ENCODE results near the gene KRT86. TPM values are rescaled to one million over a fixed set of nuclear protein-coding genes. Genes with fewer than 3 reads are reported as not detected.
"Not testable (repeated sequence)": the region's sequence is repeated elsewhere in the genome, so short reads cannot be mapped to it uniquely, and the experiment has no call there.

Gene KRT86
- total and polyA plus RNA-seq, 9 donors: 0.04 to 0.34 (median 0.22) TPM; not detected in 1

- WGBS (ENCODE audit: insufficient coverage): 91% methylated on average over 4 of the region's 5 CpGs
- no peaks in the 10 kb centered on the region for H3K4me1 ChIP-seq (ENCODE audit: control insufficient read depth, insufficient read depth, low read length)
- no peaks in the 10 kb centered on the region for H3K36me3 ChIP-seq (ENCODE audit: control insufficient read depth, insufficient read depth, low read length)
- no peaks in the 10 kb centered on the region for H3K9me3 ChIP-seq (replicated peaks; ENCODE audit: control insufficient read depth, low read depth, low read length)
- peaks cover 19% of the 10 kb centered on the region for H3K27me3 ChIP-seq (ENCODE audit: control insufficient read depth, insufficient read depth, low read length)
- H3K27ac ChIP-seq (ENCODE audit: low read length): no peak overlapping the region
- DNase-seq: no peak
- H3K4me3 ChIP-seq (ENCODE audit: low read length): no peak overlapping the region
These were observed 22.2 kb downstream of the KRT86 start for GRCh38 chr12:52296572-52297215.

- H3K36me3 ChIP-seq (ENCODE audit: control insufficient read depth, insufficient read depth, low read length): no peaks in the 10 kb centered on the region
- WGBS (ENCODE audit: insufficient coverage): no CpG with 5 or more reads among the region's 4 CpGs
- H3K4me3 ChIP-seq (ENCODE audit: low read length): no peak overlapping the region
- H3K27me3 ChIP-seq (ENCODE audit: control insufficient read depth, insufficient read depth, low read length): peaks cover 12% of the 10 kb centered on the region
- DNase-seq: no peak
- no peaks in the 10 kb centered on the region for H3K4me1 ChIP-seq (ENCODE audit: control insufficient read depth, insufficient read depth, low read length)
- H3K27ac ChIP-seq (ENCODE audit: low read length): no peak overlapping the region
- H3K9me3 ChIP-seq (replicated peaks; ENCODE audit: control insufficient read depth, low read depth, low read length): no peaks in the 10 kb centered on the region
These were observed 24.3 kb downstream of the KRT86 start for GRCh38 chr12:52298677-52299190.

- H3K4me1 ChIP-seq (ENCODE audit: control insufficient read depth, insufficient read depth, low read length): no peaks in the 10 kb centered on the region
- H3K27me3 ChIP-seq (ENCODE audit: control insufficient read depth, insufficient read depth, low read length): peaks cover 10% of the 10 kb centered on the region
- no peak for DNase-seq
- H3K36me3 ChIP-seq (ENCODE audit: control insufficient read depth, insufficient read depth, low read length): no peaks in the 10 kb centered on the region
- H3K9me3 ChIP-seq (replicated peaks; ENCODE audit: control insufficient read depth, low read depth, low read length): no peaks in the 10 kb centered on the region
- H3K4me3 ChIP-seq (ENCODE audit: low read length): no peak overlapping the region
- WGBS (ENCODE audit: insufficient coverage): 40% methylated on average over 4 of the region's 14 CpGs
- no peak overlapping the region for H3K27ac ChIP-seq (ENCODE audit: low read length)
These were observed 26.6 kb downstream of the KRT86 start for GRCh38 chr12:52300796-52301691.

DNA sequence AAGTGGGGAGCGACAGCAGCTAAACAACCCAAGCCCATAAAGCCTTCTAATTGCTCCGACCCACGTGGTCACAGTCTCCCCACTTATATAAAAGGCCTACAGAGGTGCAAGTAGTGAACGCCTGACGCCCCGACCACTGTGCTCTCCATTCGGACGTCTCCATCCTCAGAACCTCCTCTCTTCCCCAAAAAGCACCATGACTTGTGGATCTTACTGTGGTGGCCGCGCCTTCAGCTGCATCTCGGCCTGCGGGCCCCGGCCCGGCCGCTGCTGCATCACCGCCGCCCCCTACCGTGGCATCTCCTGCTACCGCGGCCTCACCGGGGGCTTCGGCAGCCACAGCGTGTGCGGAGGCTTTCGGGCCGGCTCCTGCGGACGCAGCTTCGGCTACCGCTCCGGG, 27.3 kb downstream of the KRT86 start:
- not testable (repeated sequence) for DNase-seq; H3K27me3 ChIP-seq (ENCODE audit: control insufficient read depth, insufficient read depth, low read length)

GRCh38 chr12:52302242-52302914, 27.9 kb downstream of the KRT86 start:
- H3K27ac ChIP-seq (ENCODE audit: low read length); DNase-seq; H3K4me3 ChIP-seq (ENCODE audit: low read length); H3K4me1 ChIP-seq (ENCODE audit: control insufficient read depth, insufficient read depth, low read length); H3K9me3 ChIP-seq (replicated peaks; ENCODE audit: control insufficient read depth, low read depth, low read length); H3K36me3 ChIP-seq (ENCODE audit: control insufficient read depth, insufficient read depth, low read length): not testable (repeated sequence)
- peaks cover 14% of the 10 kb centered on the region for H3K27me3 ChIP-seq (ENCODE audit: control insufficient read depth, insufficient read depth, low read length)
- no CpG with 5 or more reads among the region's 5 CpGs for WGBS (ENCODE audit: insufficient coverage)

More for the DNA sequence above, 27.3 kb downstream of the KRT86 start:
- 79% methylated on average over 6 of the region's 31 CpGs for WGBS (ENCODE audit: insufficient coverage)
- not testable (repeated sequence) for H3K4me1 ChIP-seq (ENCODE audit: control insufficient read depth, insufficient read depth, low read length); H3K36me3 ChIP-seq (ENCODE audit: control insufficient read depth, insufficient read depth, low read length); H3K27ac ChIP-seq (ENCODE audit: low read length); H3K9me3 ChIP-seq (replicated peaks; ENCODE audit: control insufficient read depth, low read depth, low read length); H3K4me3 ChIP-seq (ENCODE audit: low read length)

DNA sequence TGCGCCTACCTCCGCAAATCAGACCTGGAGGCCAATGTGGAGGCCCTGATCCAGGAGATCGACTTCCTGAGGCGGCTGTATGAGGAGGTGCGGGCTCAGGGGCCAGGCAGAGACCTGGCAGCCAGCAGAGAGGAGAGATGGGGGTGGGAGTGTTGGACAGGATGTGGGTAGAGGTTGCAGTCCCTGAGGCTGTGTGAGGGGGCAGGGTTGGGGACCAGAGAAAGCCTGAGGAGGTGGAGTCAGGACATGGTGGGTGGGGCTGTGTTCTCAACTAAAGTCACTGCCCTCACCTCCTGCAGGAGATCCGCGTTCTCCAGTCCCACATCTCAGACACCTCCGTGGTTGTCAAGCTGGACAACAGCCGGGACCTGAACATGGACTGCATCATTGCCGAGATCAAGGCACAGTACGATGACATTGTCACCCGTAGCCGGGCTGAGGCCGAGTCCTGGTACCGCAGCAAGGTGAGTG, 30.5 kb downstream of the KRT86 start:
- WGBS (ENCODE audit: insufficient coverage): 33% methylated on average over 3 of the region's 15 CpGs
- not testable (repeated sequence) for H3K9me3 ChIP-seq (replicated peaks; ENCODE audit: control insufficient read depth, low read depth, low read length); DNase-seq; H3K27ac ChIP-seq (ENCODE audit: low read length); H3K36me3 ChIP-seq (ENCODE audit: control insufficient read depth, insufficient read depth, low read length); H3K4me3 ChIP-seq (ENCODE audit: low read length)
- peaks cover 37% of the 10 kb centered on the region for H3K27me3 ChIP-seq (ENCODE audit: control insufficient read depth, insufficient read depth, low read length)
- peaks cover 32% of the 10 kb centered on the region for H3K4me1 ChIP-seq (ENCODE audit: control insufficient read depth, insufficient read depth, low read length)

- DNase-seq: no peak
- no peaks in the 10 kb centered on the region for H3K9me3 ChIP-seq (replicated peaks; ENCODE audit: control insufficient read depth, low read depth, low read length)
- H3K4me3 ChIP-seq (ENCODE audit: low read length): no peak overlapping the region
- no peaks in the 10 kb centered on the region for H3K36me3 ChIP-seq (ENCODE audit: control insufficient read depth, insufficient read depth, low read length)
- H3K27ac ChIP-seq (ENCODE audit: low read length): no peak overlapping the region
- peaks cover 43% of the 10 kb centered on the region for H3K4me1 ChIP-seq (ENCODE audit: control insufficient read depth, insufficient read depth, low read length)
- no CpG with 5 or more reads among the region's 11 CpGs for WGBS (ENCODE audit: insufficient coverage)
- H3K27me3 ChIP-seq (ENCODE audit: control insufficient read depth, insufficient read depth, low read length): peaks cover 36% of the 10 kb centered on the region
These were observed 31.7 kb downstream of the KRT86 start for GRCh38 chr12:52305921-52306705.

GRCh38 chr12:52306731-52307130, 32.3 kb downstream of the KRT86 start:
- no peaks in the 10 kb centered on the region for H3K36me3 ChIP-seq (ENCODE audit: control insufficient read depth, insufficient read depth, low read length)
- WGBS (ENCODE audit: insufficient coverage): no CpG with 5 or more reads among the region's 2 CpGs
- no peak overlapping the region for H3K4me3 ChIP-seq (ENCODE audit: low read length)
- peaks cover 49% of the 10 kb centered on the region for H3K4me1 ChIP-seq (ENCODE audit: control insufficient read depth, insufficient read depth, low read length)
- peak; percentile 50 for DNase-seq
- no peaks in the 10 kb centered on the region for H3K9me3 ChIP-seq (replicated peaks; ENCODE audit: control insufficient read depth, low read depth, low read length)
- peaks cover 37% of the 10 kb centered on the region for H3K27me3 ChIP-seq (ENCODE audit: control insufficient read depth, insufficient read depth, low read length)
- H3K27ac ChIP-seq (ENCODE audit: low read length): no peak overlapping the region

DNA sequence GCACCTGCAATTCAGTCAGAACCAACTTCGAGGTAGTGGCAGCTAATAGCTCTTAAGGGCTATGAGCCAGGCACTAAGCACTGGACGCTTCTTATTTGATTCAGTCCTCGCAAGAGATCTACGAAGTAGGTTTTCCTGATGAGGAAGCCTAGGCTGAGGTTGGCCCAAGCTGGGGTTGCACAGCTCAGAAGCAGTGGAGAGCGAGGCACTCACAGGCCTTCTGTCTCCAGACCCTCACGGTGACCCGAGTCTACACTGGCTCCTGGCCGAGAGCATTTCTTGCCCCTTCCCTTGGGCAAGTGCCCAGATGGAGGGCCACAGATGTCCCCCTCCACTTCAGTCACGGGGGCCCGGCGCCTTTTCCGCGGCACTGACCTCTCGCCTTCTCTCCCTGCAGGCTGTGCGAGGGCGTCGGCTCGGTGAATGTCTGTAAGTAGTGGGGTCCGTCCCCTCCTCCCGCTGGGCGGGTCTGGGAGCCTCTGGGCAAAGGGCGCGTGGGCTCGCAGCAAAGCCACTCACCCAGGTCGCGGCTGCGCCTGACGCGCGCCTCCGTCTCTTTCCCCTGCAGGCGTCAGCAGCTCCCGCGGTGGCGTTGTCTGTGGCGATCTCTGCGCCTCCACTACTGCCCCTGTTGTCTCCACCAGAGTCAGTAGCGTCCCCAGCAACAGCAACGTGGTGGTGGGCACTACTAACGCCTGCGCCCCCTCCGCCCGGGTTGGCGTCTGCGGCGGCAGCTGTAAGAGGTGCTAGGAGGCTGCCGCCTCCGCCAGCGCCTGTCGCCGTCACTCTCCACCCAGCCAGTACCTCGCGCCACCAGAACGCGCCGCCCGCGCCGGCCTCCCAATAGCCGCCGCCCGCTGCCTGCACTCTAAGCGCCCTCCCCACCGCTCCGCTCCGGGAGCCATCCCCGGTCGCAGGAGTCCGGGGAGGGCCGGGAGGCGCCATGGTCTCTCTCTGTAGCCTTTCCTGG, 33.7 kb downstream of the KRT86 start:
- Histone ChIP-seq H3K4me1 (ENCODE audit: control insufficient read depth, insufficient read depth, low read length) (peaks cover 54% of the 10 kb centered on the region), H3K27me3 (ENCODE audit: control insufficient read depth, insufficient read depth, low read length) (peaks cover 45% of the 10 kb centered on the region), H3K9me3 (replicated peaks; ENCODE audit: control insufficient read depth, low read depth, low read length) (no peaks in the 10 kb centered on the region), H3K27ac (ENCODE audit: low read length) (peak overlapping the region; percentile 67), H3K36me3 (ENCODE audit: control insufficient read depth, insufficient read depth, low read length) (no peaks in the 10 kb centered on the region), H3K4me3 (ENCODE audit: low read length) (peak overlapping the region; percentile 43)
- DNase-seq: peak; percentile 76
- WGBS (ENCODE audit: insufficient coverage): 5% methylated on average over 56 of the region's 71 CpGs

Measured in muscle of leg (tissue), 11 donors.